Right hindlimb (tissue), 1 donor: ENCODE measurements around the gene WNT11.

Source experiments
- DNase-seq: peaks from one replicate; pipeline ENCODE4 v3.0.0-alpha.2; 2018

The WNT11 gene

DNA sequence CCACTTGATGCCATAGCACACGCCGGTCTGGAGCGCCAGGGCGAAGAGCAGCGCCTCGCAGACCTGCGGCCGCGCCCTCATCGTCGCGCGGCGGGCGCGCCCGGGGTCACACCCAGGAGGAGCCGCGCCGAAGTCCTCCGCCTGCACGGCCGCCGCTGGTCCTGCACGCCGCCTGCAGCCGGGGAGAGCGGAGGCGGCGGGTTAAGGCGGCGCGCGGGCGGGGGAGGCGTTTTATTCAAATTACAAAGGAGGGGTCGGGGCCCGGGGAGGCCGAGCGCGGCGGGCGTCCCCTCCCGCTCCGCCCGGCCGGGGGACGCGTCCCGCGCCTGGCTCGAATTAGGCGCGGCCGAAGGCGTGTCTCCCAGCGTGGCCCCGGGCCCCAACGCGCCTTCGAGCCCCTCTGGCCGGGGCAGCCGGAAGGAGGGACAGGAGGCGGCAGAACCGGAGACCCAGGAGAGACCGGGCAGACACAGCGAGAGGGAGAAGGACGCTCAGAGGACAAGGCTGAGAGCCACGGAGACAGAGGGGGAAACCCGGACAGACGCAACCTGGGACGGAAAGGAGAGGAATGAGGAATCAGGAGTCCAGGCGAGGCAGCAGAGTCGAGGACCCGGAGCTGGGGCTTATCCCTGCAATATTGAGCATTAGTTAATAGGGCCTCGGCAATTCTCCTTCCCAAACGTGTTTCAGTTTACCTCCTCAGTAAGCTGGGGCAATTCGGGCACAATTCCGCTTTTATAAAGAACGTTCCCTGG is at the start of gene WNT11:
WNT11 (minus strand) TSS at position 176 of the 755 bp plus-strand sequence; CDS start at position 81, 95 bp downstream.
- DNase-seq = peak; percentile 71

DNA sequence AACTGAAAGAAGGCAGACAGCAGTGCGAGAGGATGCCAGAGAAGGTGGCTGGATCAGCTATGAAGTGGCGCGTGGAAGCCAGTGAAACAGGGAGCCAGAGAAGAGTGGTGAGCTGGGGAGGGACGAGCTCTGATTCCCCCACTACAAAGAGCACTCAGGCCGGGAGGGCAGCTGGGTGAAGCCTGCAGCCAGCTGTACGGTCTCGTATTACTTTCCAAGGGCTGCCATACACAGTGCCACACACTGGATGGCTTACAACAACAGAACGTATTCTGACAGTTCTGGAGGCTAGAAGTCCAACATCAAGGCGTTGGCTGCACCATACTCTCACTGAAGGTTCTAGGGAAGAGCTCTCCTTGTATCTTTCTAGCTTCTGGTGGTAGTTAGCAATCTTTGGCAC is 47.1 kb upstream of the WNT11 start:
- DNase-seq = no peak

DNA sequence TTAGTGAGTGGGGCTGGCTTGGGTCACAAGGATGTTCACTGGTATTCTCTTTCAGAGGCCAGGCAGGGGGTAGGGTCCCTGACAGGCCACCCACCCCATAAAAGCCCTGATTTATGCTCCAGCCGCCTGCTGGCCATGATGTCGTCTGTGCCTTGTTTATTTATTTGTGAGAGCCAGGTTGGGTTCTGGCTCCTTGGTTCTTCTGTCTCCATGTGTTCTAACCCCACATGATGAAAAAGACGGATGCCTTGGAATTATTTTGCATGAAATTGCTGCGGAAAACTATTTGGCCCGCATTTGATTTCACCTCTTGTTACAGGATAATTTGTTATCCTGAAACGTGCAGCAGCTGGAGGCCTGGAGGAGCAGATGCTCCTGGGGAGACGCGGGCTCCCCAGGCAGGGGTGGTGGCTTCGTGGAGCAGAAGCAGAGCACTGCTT is 46.3 kb upstream of the WNT11 start:
- DNase-seq = no peak

DNA sequence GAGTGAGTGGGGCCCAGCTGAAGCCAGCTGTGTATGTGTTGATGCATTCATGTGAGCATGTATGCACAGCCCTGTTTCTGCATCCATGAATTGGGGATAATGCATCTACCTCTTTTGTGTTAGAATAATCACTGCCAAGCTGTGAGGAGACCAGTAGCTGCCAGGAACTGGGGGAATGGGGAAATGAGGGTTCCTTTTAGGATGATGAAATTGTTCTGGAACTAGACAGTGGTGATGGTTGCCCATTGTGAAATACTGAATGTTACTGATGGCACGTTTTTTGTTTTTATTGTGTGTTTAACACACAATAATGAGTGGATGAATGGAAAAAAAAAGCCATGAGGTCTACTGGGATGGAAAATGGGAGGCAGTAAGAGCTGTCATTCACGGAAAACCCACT is 45.3 kb upstream of the WNT11 start:
- DNase-seq = no peak

- DNase-seq = no peak
These were observed 44.9 kb upstream of the WNT11 start for GRCh38 chr11:76251226-76251575.

DNA sequence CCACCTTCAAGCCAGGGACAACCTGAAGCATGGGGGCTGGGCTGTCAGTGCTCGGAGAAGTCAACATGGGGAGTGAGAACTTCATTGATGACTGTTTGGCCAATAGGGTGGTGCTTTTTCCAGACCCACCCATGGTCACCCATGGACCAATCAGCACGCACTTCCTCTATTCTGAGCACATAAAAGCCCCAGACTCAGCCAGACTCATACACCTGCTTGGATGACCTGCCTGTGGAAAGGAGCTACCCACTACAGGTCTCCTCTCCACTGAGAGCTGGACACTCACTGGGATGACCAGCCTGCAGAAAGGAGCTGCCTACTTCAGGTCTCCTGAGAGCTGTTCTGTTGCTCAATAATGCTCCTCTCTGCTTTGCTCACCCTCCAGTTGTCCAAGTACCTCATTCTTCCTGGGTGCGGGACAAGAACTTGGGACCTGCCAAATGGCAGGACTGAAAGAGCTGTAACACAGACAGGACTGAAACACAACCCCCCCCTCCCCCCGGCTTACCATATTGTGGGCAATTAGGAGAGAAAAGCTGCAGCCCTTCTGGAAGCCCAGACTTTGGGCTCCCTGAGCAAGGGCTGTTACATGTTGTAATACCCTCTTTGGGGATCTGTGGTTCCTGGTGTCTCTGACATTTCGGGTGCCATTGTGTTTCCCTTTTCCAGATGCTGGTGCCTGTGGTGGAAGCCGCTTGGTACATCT is 44.4 kb upstream of the WNT11 start:
- no peak for DNase-seq

DNA sequence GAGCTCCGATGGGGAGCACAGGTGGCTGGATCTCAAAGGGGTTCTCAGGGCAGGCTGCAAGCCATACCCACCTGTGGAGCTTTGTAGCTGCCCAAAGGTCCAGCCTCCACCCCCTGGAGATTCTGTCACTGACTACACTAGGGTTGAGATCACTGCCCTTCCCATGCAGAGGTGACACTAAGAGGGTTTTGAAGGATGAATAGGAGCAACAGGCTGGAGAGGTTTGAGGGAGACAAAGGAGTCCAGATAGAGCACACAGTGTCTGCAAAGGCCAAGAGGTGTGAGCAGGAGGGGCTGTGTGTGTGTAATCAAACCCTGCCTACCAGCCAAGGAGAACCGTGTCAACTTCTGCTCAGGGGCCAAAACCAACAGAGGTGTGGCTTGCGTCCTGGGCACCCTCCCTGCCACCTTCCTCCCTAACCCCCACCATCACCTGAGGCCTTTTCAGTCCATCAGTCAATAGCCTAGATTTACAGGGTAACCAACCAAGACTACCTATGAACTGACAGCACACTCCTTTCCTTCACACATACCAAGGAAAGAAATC is 43.0 kb upstream of the WNT11 start:
- no peak for DNase-seq

GRCh38 chr11:76248210-76248609 is 41.9 kb upstream of the WNT11 start:
- no peak for DNase-seq

GRCh38 chr11:76247091-76247490 is 40.8 kb upstream of the WNT11 start:
- DNase-seq = no peak

GRCh38 chr11:76246271-76246933 is 40.1 kb upstream of the WNT11 start:
- DNase-seq = no peak

DNA sequence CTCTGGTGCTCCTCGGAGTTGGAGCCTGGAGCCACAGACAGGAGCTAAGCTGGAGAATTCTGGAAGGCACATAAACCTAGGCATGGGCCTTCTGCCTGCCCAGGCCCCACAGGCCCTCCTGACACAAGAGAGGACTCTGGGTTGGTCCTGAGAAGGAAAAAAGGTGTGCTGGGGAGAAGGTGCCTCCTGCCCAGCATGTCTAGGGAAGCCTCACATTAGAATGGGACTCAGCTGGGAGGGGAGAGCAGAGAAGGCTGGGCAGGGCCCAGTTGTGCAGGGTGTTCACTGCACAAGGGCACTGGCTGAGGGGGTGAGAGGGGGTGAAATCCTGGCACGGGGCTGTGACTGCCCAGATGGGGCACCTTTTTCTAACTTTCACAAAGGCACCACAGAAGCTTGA is 39.4 kb upstream of the WNT11 start:
- DNase-seq = no peak

- no peak for DNase-seq
These were observed 38.1 kb upstream of the WNT11 start for GRCh38 chr11:76244316-76244851.

- no peak for DNase-seq
These were observed 37.6 kb upstream of the WNT11 start for GRCh38 chr11:76243957-76244285.

DNA sequence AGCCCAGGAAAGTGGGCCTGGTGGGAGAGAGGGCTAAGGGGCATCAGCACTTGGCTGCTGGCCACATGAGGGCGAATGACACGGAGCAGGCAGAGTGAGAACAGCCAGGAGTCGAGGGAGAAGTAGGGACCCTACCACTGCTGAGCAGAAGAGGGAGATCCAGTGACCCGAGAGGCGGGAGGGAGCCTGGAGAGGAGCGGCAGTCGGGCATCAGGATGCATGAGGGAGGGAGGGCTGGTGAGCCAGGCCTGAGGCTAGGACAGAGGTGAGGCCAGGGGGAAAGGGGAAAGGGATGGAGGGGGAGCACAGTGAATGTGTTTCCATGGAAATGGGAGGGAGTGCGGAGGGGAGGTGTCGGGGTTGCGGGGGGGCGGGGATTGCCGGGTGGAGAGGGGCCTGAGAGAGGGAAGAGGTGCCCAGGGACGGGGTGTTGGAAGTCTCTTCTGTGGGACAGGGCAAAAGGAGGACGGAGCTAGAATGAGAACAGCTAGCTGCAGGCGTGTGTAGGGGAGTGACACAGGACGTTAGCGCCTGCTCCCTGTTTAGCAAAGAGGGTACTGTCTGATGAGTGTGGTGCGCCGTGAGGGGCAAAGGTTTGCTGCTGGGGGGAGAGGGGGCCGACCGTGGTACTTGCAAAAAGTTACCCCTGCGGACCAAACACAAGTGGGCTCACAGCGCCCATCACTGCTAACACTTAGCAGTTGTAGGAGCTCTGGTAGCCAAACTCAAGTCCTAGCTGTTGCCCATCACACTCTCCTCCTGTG is 37.1 kb upstream of the WNT11 start:
- no peak for DNase-seq

DNA sequence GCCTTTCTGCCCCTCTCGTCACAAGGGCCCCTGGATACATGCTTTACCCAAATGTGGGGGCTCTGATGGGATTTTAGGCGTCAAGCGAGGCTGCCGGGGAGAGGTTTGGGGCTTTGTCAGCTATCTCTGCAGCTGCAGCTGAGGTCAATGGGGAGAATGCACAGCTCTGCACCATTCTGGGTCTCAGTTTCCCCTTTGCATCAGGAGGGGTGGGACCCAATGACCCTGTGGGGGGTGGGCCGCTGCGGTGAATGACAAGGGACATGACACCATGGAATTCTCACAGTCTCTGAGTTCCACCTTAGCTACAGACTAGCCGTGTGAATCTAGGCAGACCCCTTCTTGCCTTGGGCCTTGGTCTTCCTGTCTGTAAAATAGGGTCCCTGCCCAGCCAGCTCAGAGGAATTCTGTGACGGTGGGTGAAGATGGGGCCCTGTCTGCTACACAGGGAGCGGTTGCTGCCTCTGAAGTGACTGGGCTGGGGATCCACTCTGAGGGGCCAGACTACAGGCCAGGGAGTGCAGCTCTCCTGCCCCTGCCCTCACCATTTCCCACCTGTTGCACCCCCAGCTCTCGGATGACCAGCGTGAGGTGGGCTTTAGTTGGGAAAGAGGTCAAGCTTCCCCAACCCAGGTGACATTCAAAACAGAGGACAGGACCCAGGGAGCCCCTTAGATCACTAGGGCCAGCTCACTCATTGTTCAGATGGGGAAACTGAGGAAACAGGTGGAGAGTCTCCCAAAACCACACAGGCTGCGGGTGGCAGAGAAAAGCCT is 35.9 kb upstream of the WNT11 start:
- DNase-seq = no peak

- DNase-seq = no peak
These were observed 35.1 kb upstream of the WNT11 start for GRCh38 chr11:76241243-76242000.

DNA sequence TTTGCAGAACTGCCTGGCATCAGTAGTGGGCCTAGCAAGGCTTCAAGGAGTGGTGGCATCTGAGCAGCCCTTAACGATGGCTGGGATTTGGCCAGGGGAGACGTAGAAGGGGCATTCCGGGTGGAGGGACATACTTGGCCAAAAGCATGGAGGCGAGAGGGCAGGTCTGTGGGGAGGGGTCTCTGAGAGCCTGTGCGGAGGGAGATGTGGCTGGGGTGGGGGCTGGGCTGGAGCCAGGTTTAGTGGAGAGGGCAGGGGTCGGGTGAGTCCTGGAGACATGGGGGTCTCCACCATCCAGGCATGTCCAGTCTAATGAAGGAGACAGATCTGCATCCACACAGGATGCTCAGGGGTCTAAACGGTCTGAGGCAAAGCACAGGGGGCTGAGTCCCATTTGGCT is 34.4 kb upstream of the WNT11 start:
- DNase-seq = no peak

DNA sequence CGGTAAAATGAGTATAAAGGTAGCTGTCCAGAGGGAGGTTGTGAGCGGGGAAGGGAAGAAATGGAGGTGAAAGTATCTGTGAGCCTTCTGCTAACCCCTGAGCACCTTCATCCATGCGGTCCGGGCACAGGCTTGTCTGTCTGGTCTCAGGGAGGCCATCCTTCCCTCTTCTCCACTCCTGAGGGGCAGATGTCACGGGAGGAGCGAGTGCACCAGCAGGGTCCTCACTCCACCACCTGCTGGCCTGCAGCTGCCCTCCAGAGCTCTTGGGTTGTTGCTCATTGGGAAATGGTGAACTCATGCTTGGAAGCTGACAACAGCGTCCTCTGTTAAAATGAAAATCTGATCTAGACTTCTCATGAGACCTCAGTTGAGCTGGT is 33.8 kb upstream of the WNT11 start:
- DNase-seq = no peak

DNA sequence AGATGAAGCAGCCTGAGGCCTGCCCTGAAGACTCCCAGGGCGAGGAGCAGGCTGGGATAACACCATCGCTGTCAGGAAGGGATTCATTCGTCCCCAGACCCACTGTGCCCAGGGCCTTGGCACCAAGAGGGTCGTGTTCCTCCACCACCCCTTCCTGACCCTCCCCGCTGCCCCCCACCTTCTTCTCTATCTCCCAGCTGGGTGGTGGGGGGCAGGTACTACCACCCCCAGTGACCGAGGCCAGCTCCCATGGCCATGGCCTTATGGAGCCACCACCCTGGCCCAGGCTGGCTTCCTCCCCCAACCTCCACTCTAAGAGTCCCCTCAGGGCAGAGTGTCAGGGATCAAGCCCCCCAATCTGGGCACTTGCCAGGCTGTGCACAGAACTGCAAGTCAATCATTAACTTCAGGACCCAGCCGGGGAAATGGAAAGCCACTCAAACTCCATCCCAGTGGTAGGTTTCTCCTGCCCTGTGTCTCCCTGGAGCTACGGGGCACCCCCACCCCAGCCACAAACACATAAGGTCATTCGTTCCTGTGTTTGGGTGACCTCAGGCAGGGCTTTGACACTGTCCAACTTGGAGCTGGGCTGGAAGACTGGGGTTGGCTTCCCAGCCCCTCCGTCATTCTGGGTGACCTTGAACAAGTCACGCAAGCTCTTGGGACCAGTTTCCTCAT is 33.3 kb upstream of the WNT11 start:
- DNase-seq = no peak

DNA sequence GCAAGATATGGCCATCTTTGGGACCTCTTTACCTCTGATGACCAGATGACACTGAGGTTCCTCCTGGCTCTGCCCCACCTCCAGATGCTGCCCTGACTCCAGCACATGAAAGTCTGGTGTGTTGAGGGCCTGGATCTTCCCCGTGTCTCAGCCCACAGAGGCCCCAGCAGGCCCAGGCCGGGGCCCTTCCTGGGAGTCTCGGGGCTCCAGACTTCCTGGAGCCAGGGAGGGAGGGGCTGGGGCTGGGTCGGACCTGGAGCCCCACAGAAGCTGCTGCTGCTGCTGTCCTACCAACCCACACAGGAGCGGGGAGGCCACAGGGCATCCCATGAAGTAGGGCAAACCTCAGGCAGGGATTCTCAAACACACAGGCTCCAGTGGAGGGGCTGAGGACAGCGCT is 32.2 kb upstream of the WNT11 start:
- no peak for DNase-seq

- no peak for DNase-seq
These were observed 31.6 kb upstream of the WNT11 start for GRCh38 chr11:76237914-76238313.
